Measurements from ENCODE around the gene DOC2B. TPM values are rescaled to one million over a fixed set of nuclear protein-coding genes. Genes with fewer than 3 reads are reported as not detected.

DOC2B gene
- polyA plus RNA-seq, 1 donor (not counting 4 experiments of a cell fraction or from before 2014, with no cell fraction given): not detected

GRCh38 chr17:193426-193810, 12.0 kb upstream of the DOC2B start:
- Histone ChIP-seq H3K27ac (ENCODE audit: control insufficient read depth, insufficient read depth, low read length) (no peak overlapping the region), H3K36me3 (ENCODE audit: control insufficient read depth in 2 of 2, extremely low read depth in 1 of 2, insufficient read depth in 2 of 2, low read length in 2 of 2) (no peaks in the 10 kb centered on the region), H3K4me2 (ENCODE audit: control insufficient read depth, extremely low read depth, insufficient read depth, low read depth, low read length) (no peak overlapping the region), H3K79me2 (ENCODE audit: control insufficient read depth, insufficient read depth, low read length) (no peaks in the 10 kb centered on the region), H3K9ac (ENCODE audit: control insufficient read depth, extremely low read depth, insufficient read depth, low read length) (no peak overlapping the region), H3K4me3 (ENCODE audit: control insufficient read depth in 2 of 3, extremely low read depth in 1 of 3, insufficient read depth in 2 of 3, low read depth in 1 of 3, low read length in 3 of 3) (no peak overlapping the region), H3K9me1 (ENCODE audit: control insufficient read depth, extremely low read depth, insufficient read depth, low read length) (no peaks in the 10 kb centered on the region), H4K20me1 (ENCODE audit: control insufficient read depth, extremely low read depth, insufficient read depth, low read length) (no peaks in the 10 kb centered on the region), H2AFZ (ENCODE audit: control insufficient read depth, low read length) (no peak overlapping the region), H3K9me3 (ENCODE audit: control insufficient read depth, low read depth, low read length) (no peaks in the 10 kb centered on the region), H3K4me1 (ENCODE audit: control insufficient read depth, extremely low read depth, insufficient read depth, low read length) (no peaks in the 10 kb centered on the region), H3K27me3 (ENCODE audit: control insufficient read depth, extremely low read depth, insufficient read depth, low read length) (no peaks in the 10 kb centered on the region)
- TF ChIP-seq EZH2 (IDR thresholded peaks at IDR 0.05; ENCODE audit: low read length) (no peak), CTCF (optimal IDR thresholded peaks at IDR 0.05 in 1 of 3, IDR thresholded peaks at IDR 0.05 in 1 of 3, conservative IDR thresholded peaks at IDR 0.05 in 1 of 3; ENCODE audit: extremely low read depth in 1 of 3, insufficient read depth in 2 of 3, low read length in 3 of 3) (no peak)
- FAIRE-seq (no peak), DNase-seq (ENCODE audit: low read depth, low spot score) (no peak)
- dilution Hi-C loops (cut with MboI; ENCODE audit: extremely low pct_ligation_motif_present, low sequenced_read_pairs): no loop called here

- Histone ChIP-seq H3K27me3 (ENCODE audit: control insufficient read depth, extremely low read depth, insufficient read depth, low read length) (no peaks in the 10 kb centered on the region), H3K9me1 (ENCODE audit: control insufficient read depth, extremely low read depth, insufficient read depth, low read length) (no peaks in the 10 kb centered on the region), H3K79me2 (ENCODE audit: control insufficient read depth, insufficient read depth, low read length) (no peaks in the 10 kb centered on the region), H3K27ac (ENCODE audit: control insufficient read depth, insufficient read depth, low read length) (no peak overlapping the region), H3K4me3 (ENCODE audit: control insufficient read depth in 2 of 3, extremely low read depth in 1 of 3, insufficient read depth in 2 of 3, low read depth in 1 of 3, low read length in 3 of 3) (no peak overlapping the region), H3K4me1 (ENCODE audit: control insufficient read depth, extremely low read depth, insufficient read depth, low read length) (no peaks in the 10 kb centered on the region), H3K9ac (ENCODE audit: control insufficient read depth, extremely low read depth, insufficient read depth, low read length) (no peak overlapping the region), H3K9me3 (ENCODE audit: control insufficient read depth, low read depth, low read length) (no peaks in the 10 kb centered on the region), H4K20me1 (ENCODE audit: control insufficient read depth, extremely low read depth, insufficient read depth, low read length) (no peaks in the 10 kb centered on the region), H2AFZ (ENCODE audit: control insufficient read depth, low read length) (no peak overlapping the region), H3K36me3 (ENCODE audit: control insufficient read depth in 2 of 2, extremely low read depth in 1 of 2, insufficient read depth in 2 of 2, low read length in 2 of 2) (no peaks in the 10 kb centered on the region), H3K4me2 (ENCODE audit: control insufficient read depth, extremely low read depth, insufficient read depth, low read depth, low read length) (no peak overlapping the region)
- DNase-seq (ENCODE audit: low read depth, low spot score): no peak
- dilution Hi-C loops (cut with MboI; ENCODE audit: extremely low pct_ligation_motif_present, low sequenced_read_pairs): no loop called here
- TF ChIP-seq EZH2 (IDR thresholded peaks at IDR 0.05; ENCODE audit: low read length): no peak
- TF ChIP-seq CTCF (optimal IDR thresholded peaks at IDR 0.05 in 1 of 3, IDR thresholded peaks at IDR 0.05 in 1 of 3, conservative IDR thresholded peaks at IDR 0.05 in 1 of 3; ENCODE audit: extremely low read depth in 1 of 3, insufficient read depth in 2 of 3, low read length in 3 of 3): no peak
- FAIRE-seq: no peak
These were observed 11.4 kb upstream of the DOC2B start for GRCh38 chr17:192666-193425.
